PC-9 (cell line): Measurements from ENCODE around the gene FNDC1. TPM values are rescaled to one million over a fixed set of nuclear protein-coding genes. Genes with fewer than 3 reads are reported as not detected.

Experiments
- BruUV-seq: library from RNA; stranded (reverse); fragments of 400-500 nt; replicated peaks from 2 replicates; lab custom pipeline; 2021; lab: Mats Ljungman, UMichigan
- CTCF ChIA-PET: fragments of 300-600 bp; sonication (Branson Sonifier 250); formaldehyde crosslinking; loops from one replicate; lab custom pipeline; 2022; ENCODE audit warnings: antibody characterized with exemption; lab: Charles Lee
- POLR2A ChIA-PET: fragments of 300-600 bp; sonication (Branson Sonifier 250); formaldehyde crosslinking; loops from one replicate; lab custom pipeline; 2022; ENCODE audit warnings: antibody characterized with exemption; ENCODE audit not compliant: unreplicated experiment; lab: Charles Lee
- DNase-seq, 2 experiments: peaks; one replicate each; pipeline versions ENCODE4 v3.0.0 to v3.0.0-alpha.2; 2015 to 2022; ENCODE audit warnings: mixed read lengths in 1 of 2
- H2AFZ ChIP-seq: fragments of 200-600 bp; sonication (generic); 2 replicates; pipeline ENCODE4 v1.8.1; 2017; ENCODE audit warnings: antibody characterized with exemption
- H3F3A ChIP-seq: fragments of 200-600 bp; sonication (generic); 2 replicates; pipeline ENCODE4 v1.8.1; 2017; ENCODE audit warnings: antibody characterized with exemption, mild to moderate bottlenecking, low read depth; ENCODE audit not compliant: insufficient read depth
- H3K27ac ChIP-seq: fragments of 200-600 bp; sonication (generic); 2 replicates; pipeline ENCODE4 v1.6.1; 2016; ENCODE audit warnings: mixed run types
- H3K27me3 ChIP-seq: fragments of 200-600 bp; sonication (generic); 2 replicates; pipeline ENCODE4 v1.6.1; 2016; ENCODE audit warnings: low read depth, mixed run types; ENCODE audit not compliant: insufficient read depth
- H3K36me3 ChIP-seq: fragments of 200-600 bp; sonication (generic); 2 replicates; pipeline ENCODE4 v1.6.1; 2016; ENCODE audit warnings: low read depth, mixed run types
- H3K4me1 ChIP-seq: fragments of 200-600 bp; sonication (generic); replicated peaks from 2 replicates; pipeline ENCODE4 v1.6.1; 2016; ENCODE audit warnings: mixed run types; ENCODE audit not compliant: insufficient read depth
- H3K4me2 ChIP-seq: fragments of 200-600 bp; sonication (generic); 2 replicates; pipeline ENCODE4 v1.6.1; 2017; ENCODE audit warnings: mixed run types
- H3K4me3 ChIP-seq: fragments of 200-600 bp; sonication (generic); 2 replicates; pipeline ENCODE4 v1.6.1; 2016; ENCODE audit warnings: mixed run types
- H3K79me2 ChIP-seq: fragments of 200-600 bp; sonication (generic); 2 replicates; pipeline ENCODE4 v1.6.1; 2017; ENCODE audit warnings: low read depth, mixed run types
- H3K9me2 ChIP-seq: fragments of 200-600 bp; sonication (generic); 2 replicates; pipeline ENCODE4 v1.8.1; 2017; ENCODE audit warnings: mild to moderate bottlenecking; ENCODE audit not compliant: insufficient read depth
- H3K9me3 ChIP-seq: fragments of 200-600 bp; sonication (generic); 2 replicates; pipeline ENCODE4 v1.8.1; 2016; ENCODE audit warnings: low read depth; ENCODE audit not compliant: insufficient read depth
- H4K20me1 ChIP-seq: fragments of 200-600 bp; sonication (generic); 2 replicates; pipeline ENCODE4 v1.8.1; 2017; ENCODE audit not compliant: insufficient read depth
- CTCF ChIP-seq: fragments of 200-600 bp; sonication (generic); conservative IDR thresholded peaks from 2 replicates; pipeline ENCODE4 v1.6.1; 2017; ENCODE audit warnings: mixed run types, antibody characterized with exemption, mild to moderate bottlenecking, moderate library complexity
- EZH2 ChIP-seq: fragments of 200-600 bp; sonication (generic); IDR thresholded peaks from 2 replicates; pipeline ENCODE4 v1.8.0; 2017; ENCODE audit warnings: antibody characterized with exemption, low read depth
- intact Hi-C: fragments of 100-400 bp; cut with micrococcal nuclease; formaldehyde crosslinking; loops from one replicate; pipeline ENCODE4 v1.10.0; 2022; ENCODE audit not compliant: unreplicated experiment
- total RNA-seq: library from RNA; stranded (reverse); gene quantifications from 2 replicates; pipeline ENCODE4 v1.2.3, GENCODE V29; 2021

The FNDC1 gene
- total RNA-seq, 1 experiment from 2014 or later = not detected

DNA sequence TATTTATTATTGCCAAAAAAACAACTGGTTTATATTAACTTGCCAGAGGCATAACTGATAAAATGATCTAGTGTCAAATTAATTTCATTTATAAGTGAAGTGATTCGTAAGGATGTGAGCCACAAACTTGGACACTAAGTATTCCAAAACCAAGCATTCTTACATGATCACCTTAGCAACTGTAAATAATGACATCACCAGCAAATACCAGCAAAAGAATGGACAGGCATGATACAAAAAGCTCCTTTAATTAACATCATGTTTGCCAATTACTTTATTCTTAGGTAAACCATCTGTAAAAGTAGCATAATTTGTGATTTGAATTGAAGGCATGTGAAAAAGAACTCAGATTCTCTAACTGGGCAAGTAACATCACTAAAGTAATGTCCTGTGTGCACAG is 17.2 kb upstream of the FNDC1 start:
- Histone ChIP-seq H3K27ac (no peak overlapping the region), H2AFZ (no peak overlapping the region), H3K4me2 (no peak overlapping the region), H3K4me1 (no peaks in the 10 kb centered on the region), H3F3A (no peaks in the 10 kb centered on the region), H3K4me3 (no peak overlapping the region), H3K9me3 (no peaks in the 10 kb centered on the region), H4K20me1 (no peaks in the 10 kb centered on the region), H3K9me2 (no peaks in the 10 kb centered on the region; the same call in 1 of the 2 replicates), H3K79me2 (no peaks in the 10 kb centered on the region), H3K27me3 (peaks cover 17% of the 10 kb centered on the region; the same call in 1 of the 2 replicates), H3K36me3 (no peaks in the 10 kb centered on the region)
- CTCF ChIA-PET = no interaction called here
- intact Hi-C loops = no loop called here
- DNase-seq = no peak
- POLR2A ChIA-PET = interaction anchor here (0.5 kb wide), 1 partner anchor 13 kb away, joined by 5 read pairs; no protein-coding TSS in a partner anchor
- no TSS peak for BruUV-seq
- TF ChIP-seq EZH2 (no peak), CTCF (no peak)

DNA sequence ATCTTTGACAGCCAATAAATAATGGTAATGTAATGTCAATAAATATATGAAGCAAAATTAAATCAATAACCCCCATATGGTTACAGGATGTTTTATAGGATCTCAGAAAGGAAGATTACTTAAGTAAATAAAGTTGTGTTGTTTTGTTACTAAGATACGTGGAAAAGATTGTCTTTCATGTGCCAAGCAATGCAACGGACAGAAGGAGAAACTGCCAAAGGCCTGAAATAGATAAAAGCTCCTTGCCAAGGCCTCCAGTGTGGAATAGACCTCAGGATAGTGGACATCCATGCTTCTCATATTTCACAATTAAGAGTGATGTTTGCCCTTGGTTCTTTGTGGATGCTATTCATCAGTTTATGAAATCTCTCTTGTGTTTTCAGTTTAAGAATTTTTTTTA is 16.4 kb upstream of the FNDC1 start:
- H2AFZ ChIP-seq = no peak overlapping the region
- H3F3A ChIP-seq = no peaks in the 10 kb centered on the region
- H4K20me1 ChIP-seq = no peaks in the 10 kb centered on the region
- ChIA-PET CTCF (no interaction called here), POLR2A (no interaction called here)
- BruUV-seq = no TSS peak
- no peak overlapping the region for H3K4me2 ChIP-seq
- H3K36me3 ChIP-seq = no peaks in the 10 kb centered on the region
- no peaks in the 10 kb centered on the region; the same call in 1 of the 2 replicates for H3K9me2 ChIP-seq
- no peaks in the 10 kb centered on the region for H3K4me1 ChIP-seq
- no peak for DNase-seq
- no peaks in the 10 kb centered on the region for H3K79me2 ChIP-seq
- TF ChIP-seq CTCF (no peak), EZH2 (no peak)
- H3K27me3 ChIP-seq = 0 out of 2 replicates have a peak, but pooled peaks cover 9% of the 10 kb centered on the region
- no peak overlapping the region for H3K4me3 ChIP-seq
- no peak overlapping the region for H3K27ac ChIP-seq
- no peaks in the 10 kb centered on the region for H3K9me3 ChIP-seq
- intact Hi-C loops = no loop called here

DNA sequence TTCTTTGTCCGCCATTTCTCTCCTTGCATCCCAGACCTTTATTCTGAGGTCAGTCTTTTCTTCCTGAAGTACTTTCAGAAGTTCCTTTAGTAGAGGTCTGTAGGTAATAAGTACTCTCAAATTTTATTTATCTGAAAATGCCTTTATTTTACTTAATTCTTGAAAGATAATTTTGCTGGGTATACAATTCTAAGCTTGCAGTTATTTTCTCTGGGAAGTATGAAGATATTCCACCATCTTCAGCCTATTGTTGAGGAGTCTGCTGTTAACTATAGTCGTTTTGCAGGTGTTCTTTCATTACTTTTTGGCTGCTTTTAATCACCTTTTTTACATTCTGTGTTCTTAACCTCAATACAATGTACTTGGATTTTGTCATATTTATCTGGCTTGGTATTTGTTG is 13.5 kb upstream of the FNDC1 start:
- no peak overlapping the region for H3K4me2 ChIP-seq
- no peaks in the 10 kb centered on the region; the same call in 1 of the 2 replicates for H3K9me2 ChIP-seq
- intact Hi-C loops = no loop called here
- H3K79me2 ChIP-seq = no peaks in the 10 kb centered on the region
- no peaks in the 10 kb centered on the region for H3K4me1 ChIP-seq
- no peak for TF ChIP-seq CTCF
- TF ChIP-seq EZH2 = no peak
- peaks cover 11% of the 10 kb centered on the region; the same call in 1 of the 2 replicates for H3K27me3 ChIP-seq
- H3F3A ChIP-seq = no peaks in the 10 kb centered on the region
- no peak for DNase-seq
- H2AFZ ChIP-seq = no peak overlapping the region
- CTCF ChIA-PET = no interaction called here
- H3K4me3 ChIP-seq = no peak overlapping the region
- H4K20me1 ChIP-seq = no peaks in the 10 kb centered on the region
- no peak overlapping the region for H3K27ac ChIP-seq
- no peaks in the 10 kb centered on the region for H3K36me3 ChIP-seq
- POLR2A ChIA-PET = interaction anchor here (0.7 kb wide), 1 partner anchor 45 kb away, joined by 4 read pairs; no protein-coding TSS in a partner anchor
- BruUV-seq = no TSS peak
- no peaks in the 10 kb centered on the region for H3K9me3 ChIP-seq
